COLO668 (cell line): Measurements from ENCODE around the gene TMEM175.

Source experiments
- DNase-seq: peaks from one replicate; lab custom pipeline; 2025; ENCODE audit not compliant: unreplicated experiment; lab: John Stamatoyannopoulos, UW

Gene TMEM175

GRCh38 chr4:946103-946450 lies 13.8 kb downstream of the TMEM175 start:
- no peak for DNase-seq

GRCh38 chr4:946517-947471 lies 14.5 kb downstream of the TMEM175 start:
- no peak for DNase-seq

GRCh38 chr4:947491-947971 lies 15.3 kb downstream of the TMEM175 start:
- DNase-seq, result no peak

GRCh38 chr4:948101-948935 lies 16.1 kb downstream of the TMEM175 start:
- DNase-seq, result no peak

- no peak for DNase-seq
Observed at GRCh38 chr4:948936-949300, 16.7 kb downstream of the TMEM175 start.

GRCh38 chr4:949656-950055 lies 17.4 kb downstream of the TMEM175 start:
- no peak for DNase-seq

- DNase-seq, result no peak
Observed at GRCh38 chr4:950136-951020, 18.1 kb downstream of the TMEM175 start.

- no peak for DNase-seq
Observed at GRCh38 chr4:951186-951585, 18.9 kb downstream of the TMEM175 start.

- DNase-seq, result no peak
Observed at GRCh38 chr4:951594-952468, 19.6 kb downstream of the TMEM175 start.

GRCh38 chr4:952881-953573 lies 20.8 kb downstream of the TMEM175 start:
- no peak for DNase-seq

GRCh38 chr4:953574-953915 lies 21.3 kb downstream of the TMEM175 start:
- DNase-seq, result no peak

- no peak for DNase-seq
Observed at GRCh38 chr4:954211-955020, 22.2 kb downstream of the TMEM175 start.

- DNase-seq, result no peak
Observed at GRCh38 chr4:955161-955921, 23.1 kb downstream of the TMEM175 start.

- no peak for DNase-seq
Observed at GRCh38 chr4:955931-956381, 23.7 kb downstream of the TMEM175 start.

- no peak for DNase-seq
Observed at GRCh38 chr4:956531-957230, 24.4 kb downstream of the TMEM175 start.

- DNase-seq, result no peak
Observed at GRCh38 chr4:957231-957580, 24.9 kb downstream of the TMEM175 start.

- DNase-seq, result no peak
Observed at GRCh38 chr4:957581-958313, 25.5 kb downstream of the TMEM175 start.
